Measurements from ENCODE around the gene CYP4F2. TPM values are rescaled to one million over a fixed set of nuclear protein-coding genes. Genes with fewer than 3 reads are reported as not detected.
"Not testable (repeated sequence)": the region's sequence is repeated elsewhere in the genome, so short reads cannot be mapped to it uniquely, and the experiment has no call there.

The CYP4F2 gene
- total and polyA plus RNA-seq, 10 donors: 0.37 TPM; not detected in 9

DNA sequence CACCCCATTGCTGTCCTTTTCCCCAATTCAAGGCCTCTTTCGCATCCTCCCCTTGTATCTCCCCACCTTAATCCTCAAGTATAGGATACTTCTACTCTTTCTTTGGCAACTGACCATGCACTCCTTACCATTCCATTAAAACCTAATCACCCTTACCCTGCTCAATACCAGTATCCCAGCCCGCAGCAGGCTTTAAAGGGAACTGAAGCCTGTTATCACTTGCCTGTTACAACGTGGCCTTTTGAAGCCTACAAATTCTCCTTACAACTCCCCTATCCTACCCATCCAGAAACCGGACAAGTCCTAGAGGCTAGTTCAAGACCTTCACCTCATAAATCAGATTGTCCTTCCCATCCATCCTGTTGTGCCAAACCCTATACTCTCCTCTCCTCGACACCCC is 66.2 kb downstream of the CYP4F2 start:
- Histone ChIP-seq H3K36me3 (no peaks in the 10 kb centered on the region), H3K27me3 (replicated peaks in 1 of 7) (peaks cover 0 to 17% (median 0%) of the 10 kb centered on the region in 7 donors), H3K4me1 (peaks cover 0 to 12% (median 7%) of the 10 kb centered on the region in 6 donors), H3K4me3 (no peak overlapping the region), H3K27ac (no peak overlapping the region), H3K9me3 (no peaks in the 10 kb centered on the region)
- no peak for DNase-seq
- intact Hi-C loops (cut with DNase I; ENCODE audit: low total_unique reads): no loop called here
- 80 to 92% (median 89%) methylated on average over 5 of the region's 5 CpGs for WGBS, 5 donors
- TF ChIP-seq POLR2A (IDR thresholded peaks at IDR 0.05): no peak
- TF ChIP-seq, protein P1, sequence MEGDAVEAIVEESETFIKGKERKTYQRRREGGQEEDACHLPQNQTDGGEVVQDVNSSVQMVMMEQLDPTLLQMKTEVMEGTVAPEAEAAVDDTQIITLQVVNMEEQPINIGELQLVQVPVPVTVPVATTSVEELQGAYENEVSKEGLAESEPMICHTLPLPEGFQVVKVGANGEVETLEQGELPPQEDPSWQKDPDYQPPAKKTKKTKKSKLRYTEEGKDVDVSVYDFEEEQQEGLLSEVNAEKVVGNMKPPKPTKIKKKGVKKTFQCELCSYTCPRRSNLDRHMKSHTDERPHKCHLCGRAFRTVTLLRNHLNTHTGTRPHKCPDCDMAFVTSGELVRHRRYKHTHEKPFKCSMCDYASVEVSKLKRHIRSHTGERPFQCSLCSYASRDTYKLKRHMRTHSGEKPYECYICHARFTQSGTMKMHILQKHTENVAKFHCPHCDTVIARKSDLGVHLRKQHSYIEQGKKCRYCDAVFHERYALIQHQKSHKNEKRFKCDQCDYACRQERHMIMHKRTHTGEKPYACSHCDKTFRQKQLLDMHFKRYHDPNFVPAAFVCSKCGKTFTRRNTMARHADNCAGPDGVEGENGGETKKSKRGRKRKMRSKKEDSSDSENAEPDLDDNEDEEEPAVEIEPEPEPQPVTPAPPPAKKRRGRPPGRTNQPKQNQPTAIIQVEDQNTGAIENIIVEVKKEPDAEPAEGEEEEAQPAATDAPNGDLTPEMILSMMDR (IDR thresholded peaks at IDR 0.05 in 8 of 11, conservative IDR thresholded peaks at IDR 0.05 in 3 of 11): no peak
- no peak for TF ChIP-seq POLR2AphosphoS5 (IDR thresholded peaks at IDR 0.05)

DNA sequence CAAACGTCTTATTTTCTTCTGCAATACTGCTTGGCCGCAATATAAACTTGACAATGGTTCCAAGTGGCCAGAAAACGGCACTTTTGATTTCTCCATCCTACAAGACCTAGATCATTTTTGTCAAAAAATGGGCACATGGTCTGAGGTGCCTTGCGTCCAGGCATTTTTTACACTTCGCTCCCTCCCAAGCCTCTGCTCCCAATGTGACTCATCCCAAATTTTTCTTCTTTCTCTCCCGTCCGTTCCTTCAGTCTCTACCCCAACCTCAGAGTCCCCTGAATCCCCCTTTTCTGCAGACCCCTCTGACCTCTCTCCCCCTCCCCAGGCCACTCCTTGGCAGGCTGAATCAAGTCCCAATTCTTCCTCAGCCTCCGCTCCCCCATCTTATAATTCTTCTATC is 68.1 kb downstream of the CYP4F2 start:
- no peak for TF ChIP-seq POLR2AphosphoS5 (IDR thresholded peaks at IDR 0.05)
- Histone ChIP-seq H3K27ac (no peak overlapping the region), H3K27me3 (replicated peaks in 1 of 7) (peaks cover 0 to 17% (median 0%) of the 10 kb centered on the region in 7 donors), H3K9me3 (no peaks in the 10 kb centered on the region), H3K4me3 (no peak overlapping the region), H3K4me1 (no peaks in the 10 kb centered on the region), H3K36me3 (no peaks in the 10 kb centered on the region)
- 81 to 96% (median 91%) methylated on average over 8 of the region's 8 CpGs for WGBS, 5 donors
- no peak for DNase-seq
- intact Hi-C loops (cut with DNase I; ENCODE audit: low total_unique reads): no loop called here

DNA sequence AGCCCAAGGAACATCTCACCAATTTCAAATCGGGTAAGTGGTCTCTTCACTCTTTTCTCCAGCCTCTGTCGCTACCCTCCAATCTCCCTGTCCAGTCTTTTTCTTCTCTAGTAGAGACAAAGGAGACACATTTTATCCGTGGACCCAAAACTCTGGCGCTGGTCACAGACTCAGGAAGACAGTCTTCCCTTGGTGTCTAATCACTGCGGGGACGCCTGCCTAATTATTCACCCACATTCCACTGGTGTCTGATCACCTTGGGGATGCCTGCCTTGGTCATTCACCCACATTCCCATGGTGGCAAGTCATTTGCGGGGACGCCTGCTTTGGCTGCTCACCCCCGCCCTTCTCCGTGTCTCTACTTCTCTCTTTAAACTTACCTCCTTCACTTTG is 68.6 kb downstream of the CYP4F2 start:
- intact Hi-C loops (cut with DNase I; ENCODE audit: low total_unique reads): no loop called here
- peaks cover 0 to 17% (median 0%) of the 10 kb centered on the region in 7 donors for H3K27me3 ChIP-seq (replicated peaks in 1 of 7)
- no peak for DNase-seq
- TF ChIP-seq, protein P1 (IDR thresholded peaks at IDR 0.05 in 8 of 11, conservative IDR thresholded peaks at IDR 0.05 in 3 of 11): no peak
- no peak for TF ChIP-seq POLR2AphosphoS5 (IDR thresholded peaks at IDR 0.05)
- no peak for TF ChIP-seq POLR2A (IDR thresholded peaks at IDR 0.05)
- no peaks in the 10 kb centered on the region for H3K36me3 ChIP-seq
- H3K27ac ChIP-seq: no peak overlapping the region
- H3K9me3 ChIP-seq: no peaks in the 10 kb centered on the region
- no peak overlapping the region for H3K4me3 ChIP-seq
- H3K4me1 ChIP-seq: no peaks in the 10 kb centered on the region
- 86 to 98% (median 90%) methylated on average over 10 of the region's 10 CpGs for WGBS, 5 donors

DNA sequence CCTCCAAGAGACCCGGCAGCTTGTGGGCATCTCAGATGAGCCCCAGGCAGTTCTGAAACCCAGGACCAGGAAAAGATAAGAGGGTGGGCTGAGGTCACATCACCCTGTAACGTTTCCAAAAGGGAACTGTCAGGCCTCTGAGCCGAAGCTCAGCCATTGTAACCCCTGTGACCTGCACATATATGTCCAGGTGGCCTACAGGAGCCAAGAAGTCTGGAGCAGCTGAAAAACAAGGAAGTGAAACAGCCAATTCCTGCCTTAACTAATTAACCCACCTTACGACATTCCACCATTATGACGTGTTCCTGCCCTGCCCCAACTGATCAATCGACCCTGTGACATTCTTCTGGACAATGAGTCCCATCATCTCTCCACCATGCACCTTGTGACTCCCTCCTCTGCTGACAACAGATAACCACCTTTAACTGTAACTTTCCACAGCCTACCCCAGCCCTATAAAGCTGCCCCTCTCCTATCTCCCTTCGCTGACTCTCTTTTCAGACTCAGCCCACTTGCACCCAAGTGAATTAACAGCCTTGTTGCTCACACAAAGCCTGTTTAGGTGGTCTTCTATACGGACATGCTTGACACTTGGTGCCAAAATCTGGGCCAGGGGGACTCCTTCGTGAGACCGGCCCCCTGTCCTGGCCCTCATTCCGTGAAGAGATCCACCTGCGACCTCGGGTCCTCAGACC is 69.1 kb downstream of the CYP4F2 start:
- H3K36me3 ChIP-seq; H3K4me3 ChIP-seq; DNase-seq; H3K27ac ChIP-seq; H3K9me3 ChIP-seq; intact Hi-C loops (cut with DNase I; ENCODE audit: low total_unique reads); H3K4me1 ChIP-seq: not testable (repeated sequence)
- WGBS, 5 donors: 56 to 72% (median 63%) methylated on average over 12 to 13 of the region's 13 CpGs
- H3K27me3 ChIP-seq (replicated peaks in 1 of 7): peaks cover 0 to 17% (median 0%) of the 10 kb centered on the region in 7 donors

DNA sequence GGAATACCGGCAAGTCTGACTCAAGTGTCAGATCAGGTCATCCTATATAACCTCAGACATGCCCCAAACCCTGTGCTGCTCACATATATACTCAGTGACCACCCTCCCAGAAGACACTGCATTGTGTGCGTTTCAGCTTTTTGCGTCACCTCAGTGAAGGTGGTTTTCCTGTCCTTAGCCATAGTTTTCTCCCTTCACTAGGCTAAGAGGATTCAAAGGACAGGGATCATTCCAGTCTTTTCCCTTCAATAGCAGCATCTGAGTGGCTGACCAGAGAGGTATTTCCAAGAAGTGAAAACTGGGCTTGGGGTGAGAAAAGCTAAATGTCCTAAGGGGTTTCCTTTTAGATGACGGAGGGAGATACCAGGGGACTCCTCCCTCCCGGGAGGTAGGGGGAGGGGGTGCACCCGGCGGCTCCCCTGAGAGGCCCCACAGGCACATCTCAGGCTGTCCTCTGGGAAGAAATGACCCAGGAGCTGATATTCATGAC is 69.7 kb downstream of the CYP4F2 start:
- TF ChIP-seq POLR2AphosphoS5 (IDR thresholded peaks at IDR 0.05) (no peak), POLR2A (IDR thresholded peaks at IDR 0.05) (no peak)
- TF ChIP-seq, protein P1 (IDR thresholded peaks at IDR 0.05 in 8 of 11, conservative IDR thresholded peaks at IDR 0.05 in 3 of 11): no peak
- intact Hi-C loops (cut with DNase I; ENCODE audit: low total_unique reads): no loop called here
- Histone ChIP-seq H3K9me3 (no peaks in the 10 kb centered on the region), H3K36me3 (no peaks in the 10 kb centered on the region), H3K4me1 (no peaks in the 10 kb centered on the region), H3K27me3 (replicated peaks in 1 of 7) (peaks cover 0 to 17% (median 0%) of the 10 kb centered on the region in 7 donors), H3K27ac (no peak overlapping the region), H3K4me3 (no peak overlapping the region)
- no peak for DNase-seq
- WGBS, 5 donors: 44 to 69% (median 62%) methylated on average over 7 of the region's 7 CpGs
